ENCODE results near the gene MLH3. TPM values are rescaled to one million over a fixed set of nuclear protein-coding genes. Genes with fewer than 3 reads are reported as not detected.
A peak's percentile ranks its signal among the peaks of the same experiment; 100 is the strongest.

The MLH3 gene
- total and polyA plus RNA-seq, 2 experiments from 2014 or later = 10.7 to 14.7 TPM

GRCh38 chr14:74973003-74973653 lies 78.1 kb downstream of the MLH3 start:
- H4K20me1 ChIP-seq (replicated peaks; ENCODE audit: insufficient read depth) = no peaks in the 10 kb centered on the region
- ATAC-seq = peak; percentile 30
- no peak overlapping the region for H3K27ac Mint-ChIP-seq
- peaks cover 11% of the 10 kb centered on the region; the same call in 1 of the 2 replicates for H3K4me1 ChIP-seq (ENCODE audit: insufficient read depth)
- no peaks in the 10 kb centered on the region for H3K36me3 Mint-ChIP-seq (ENCODE audit: low read depth)
- peaks cover 5% of the 10 kb centered on the region for H3K27me3 Mint-ChIP-seq (ENCODE audit: insufficient read depth, low read depth, poor library complexity)
- no peaks in the 10 kb centered on the region for H3K36me3 ChIP-seq (ENCODE audit: insufficient read depth)
- no peaks in the 10 kb centered on the region for H3K27me3 ChIP-seq (ENCODE audit: insufficient read depth)
- H3K9me3 Mint-ChIP-seq = no peaks in the 10 kb centered on the region
- H2AFZ ChIP-seq = peak overlapping the region; percentile 66
- no peak overlapping the region for H3K4me2 ChIP-seq
- H3K9me2 ChIP-seq (ENCODE audit: insufficient read depth) = no peaks in the 10 kb centered on the region
- H3K79me2 ChIP-seq (replicated peaks; ENCODE audit: insufficient read depth) = no peaks in the 10 kb centered on the region
- no peak overlapping the region for H3K4me3 ChIP-seq
- no peak overlapping the region for H3K27ac ChIP-seq (ENCODE audit: low read depth)
- H3F3A ChIP-seq (replicated peaks; ENCODE audit: low read depth) = no peaks in the 10 kb centered on the region
- no peak overlapping the region for H3K4me3 Mint-ChIP-seq
- TF ChIP-seq ZNF331 (CRISPR knock-in tag; IDR thresholded peaks at IDR 0.05; ENCODE audit: low read depth) (no peak), STAT1 (IDR thresholded peaks at IDR 0.05; ENCODE audit: unreplicated experiment) (no peak), ZNF462 (CRISPR knock-in tag; IDR thresholded peaks at IDR 0.05) (no peak)
- H3K4me1 Mint-ChIP-seq = peaks cover 15% of the 10 kb centered on the region
- DNase-seq (ENCODE audit: low spot score) = no peak

- Mint-ChIP-seq H3K4me1 (peaks cover 10% of the 10 kb centered on the region), H3K9me3 (no peaks in the 10 kb centered on the region), H3K27ac (no peak overlapping the region), H3K4me3 (no peak overlapping the region), H3K27me3 (ENCODE audit: insufficient read depth, low read depth, poor library complexity) (peaks cover 6% of the 10 kb centered on the region), H3K36me3 (ENCODE audit: low read depth) (no peaks in the 10 kb centered on the region; the same call in 2 of the 3 replicates)
- Histone ChIP-seq H3K79me2 (replicated peaks; ENCODE audit: insufficient read depth) (no peaks in the 10 kb centered on the region), H2AFZ (no peak overlapping the region), H3K4me3 (no peak overlapping the region), H4K20me1 (replicated peaks; ENCODE audit: insufficient read depth) (no peaks in the 10 kb centered on the region), H3K27me3 (ENCODE audit: insufficient read depth) (no peaks in the 10 kb centered on the region), H3K4me2 (no peak overlapping the region), H3K9me2 (ENCODE audit: insufficient read depth) (no peaks in the 10 kb centered on the region), H3K4me1 (ENCODE audit: insufficient read depth) (0 out of 2 replicates have a peak, but pooled peaks cover under 1% of the 10 kb centered on the region), H3F3A (replicated peaks; ENCODE audit: low read depth) (no peaks in the 10 kb centered on the region), H3K36me3 (ENCODE audit: insufficient read depth) (no peaks in the 10 kb centered on the region), H3K27ac (ENCODE audit: low read depth) (no peak overlapping the region)
- no peak for ATAC-seq
- no peak for DNase-seq (ENCODE audit: low spot score)
- TF ChIP-seq ETS1 (IDR thresholded peaks at IDR 0.05) (no peak), STAT1 (IDR thresholded peaks at IDR 0.05; ENCODE audit: unreplicated experiment) (no peak), JUNB (IDR thresholded peaks at IDR 0.05; ENCODE audit: unreplicated experiment) (no peak), CREB1 (CRISPR knock-in tag; IDR thresholded peaks at IDR 0.05; ENCODE audit: low read depth) (no peak), NANOG (IDR thresholded peaks at IDR 0.05; ENCODE audit: borderline replicate concordance) (no peak)
Measured at GRCh38 chr14:74968811-74969210, 82.5 kb downstream of the MLH3 start.
